ENCODE measurements around the gene AP2S1. TPM values are rescaled to one million over a fixed set of nuclear protein-coding genes. Genes with fewer than 3 reads are reported as not detected.

AP2S1 gene
- total RNA-seq, 2 donors from 2014 or later: 32.2 to 49.1 TPM

GRCh38 chr19:46849610-46850009 lies 1.0 kb downstream of the AP2S1 start:
- 43 to 45% methylated on average over 5 of the region's 5 CpGs for WGBS, 2 donors
- intact Hi-C loops (cut with DNase I): no loop called here
- peaks cover 11% of the 10 kb centered on the region for H3K4me1 ChIP-seq
- no peaks in the 10 kb centered on the region for H3K9me3 ChIP-seq
- no peaks in the 10 kb centered on the region for H3K27me3 ChIP-seq
- ATAC-seq (no peak), DNase-seq (no peak)
- H3K27ac ChIP-seq: peak overlapping the region in 2 of 4 donors; percentile 82 to 89
- TF ChIP-seq POLR2A (IDR thresholded peaks at IDR 0.05): no peak
- TF ChIP-seq, protein P1, sequence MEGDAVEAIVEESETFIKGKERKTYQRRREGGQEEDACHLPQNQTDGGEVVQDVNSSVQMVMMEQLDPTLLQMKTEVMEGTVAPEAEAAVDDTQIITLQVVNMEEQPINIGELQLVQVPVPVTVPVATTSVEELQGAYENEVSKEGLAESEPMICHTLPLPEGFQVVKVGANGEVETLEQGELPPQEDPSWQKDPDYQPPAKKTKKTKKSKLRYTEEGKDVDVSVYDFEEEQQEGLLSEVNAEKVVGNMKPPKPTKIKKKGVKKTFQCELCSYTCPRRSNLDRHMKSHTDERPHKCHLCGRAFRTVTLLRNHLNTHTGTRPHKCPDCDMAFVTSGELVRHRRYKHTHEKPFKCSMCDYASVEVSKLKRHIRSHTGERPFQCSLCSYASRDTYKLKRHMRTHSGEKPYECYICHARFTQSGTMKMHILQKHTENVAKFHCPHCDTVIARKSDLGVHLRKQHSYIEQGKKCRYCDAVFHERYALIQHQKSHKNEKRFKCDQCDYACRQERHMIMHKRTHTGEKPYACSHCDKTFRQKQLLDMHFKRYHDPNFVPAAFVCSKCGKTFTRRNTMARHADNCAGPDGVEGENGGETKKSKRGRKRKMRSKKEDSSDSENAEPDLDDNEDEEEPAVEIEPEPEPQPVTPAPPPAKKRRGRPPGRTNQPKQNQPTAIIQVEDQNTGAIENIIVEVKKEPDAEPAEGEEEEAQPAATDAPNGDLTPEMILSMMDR (IDR thresholded peaks at IDR 0.05): no peak
- no peaks in the 10 kb centered on the region for H3K36me3 ChIP-seq (replicated peaks in 1 of 2; ENCODE audit: insufficient read depth in 1 of 2, low read depth in 2 of 2)
- no peak overlapping the region for H3K4me3 ChIP-seq

- Histone ChIP-seq H3K4me3 (no peak overlapping the region), H3K9me3 (no peaks in the 10 kb centered on the region), H3K4me1 (peaks cover 11% of the 10 kb centered on the region), H3K27me3 (no peaks in the 10 kb centered on the region), H3K27ac (no peak overlapping the region), H3K36me3 (replicated peaks in 1 of 2; ENCODE audit: insufficient read depth in 1 of 2, low read depth in 2 of 2) (peaks cover 0 to 2% of the 10 kb centered on the region in 2 donors)
- TF ChIP-seq, protein P1 (IDR thresholded peaks at IDR 0.05): no peak
- no peak for TF ChIP-seq POLR2A (IDR thresholded peaks at IDR 0.05)
- DNase-seq (no peak), ATAC-seq (no peak)
- WGBS, 2 donors: 89 to 95% methylated on average over 2 of the region's 2 CpGs
- intact Hi-C loops (cut with DNase I): no loop called here
These were observed 2.3 kb downstream of the AP2S1 start for GRCh38 chr19:46848389-46848788.

DNA sequence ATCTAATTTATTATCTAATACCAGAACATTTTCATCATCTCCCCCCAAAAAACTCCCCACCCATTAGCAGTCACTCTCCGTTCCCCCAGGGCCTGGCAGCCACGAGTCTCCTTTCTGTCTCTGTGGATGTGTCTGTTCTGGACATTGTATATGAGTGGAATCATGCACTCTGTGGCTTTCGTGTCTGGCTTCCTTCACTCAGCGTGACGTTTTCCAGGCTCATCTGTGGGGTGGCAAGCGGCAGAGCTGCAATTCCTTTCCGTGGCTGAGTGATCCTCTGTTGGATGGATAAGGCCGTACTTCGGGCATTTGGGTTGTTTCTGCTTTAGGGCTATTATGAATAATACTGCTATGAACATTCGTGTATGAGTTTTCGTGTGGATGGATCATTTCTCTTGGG lies 3.1 kb downstream of the AP2S1 start:
- no peak for ATAC-seq
- intact Hi-C loops (cut with DNase I): no loop called here
- TF ChIP-seq, protein P1 (IDR thresholded peaks at IDR 0.05): no peak
- TF ChIP-seq POLR2A (IDR thresholded peaks at IDR 0.05): no peak
- no peaks in the 10 kb centered on the region for H3K9me3 ChIP-seq
- WGBS, 2 donors: 81 to 92% methylated on average over 11 of the region's 11 CpGs
- H3K4me1 ChIP-seq: peaks cover 11% of the 10 kb centered on the region
- H3K4me3 ChIP-seq: no peak overlapping the region
- no peak overlapping the region for H3K27ac ChIP-seq
- H3K36me3 ChIP-seq (replicated peaks in 1 of 2; ENCODE audit: insufficient read depth in 1 of 2, low read depth in 2 of 2): peaks cover 0 to 5% of the 10 kb centered on the region in 2 donors
- DNase-seq: no peak
- H3K27me3 ChIP-seq: no peaks in the 10 kb centered on the region

- 80 to 92% methylated on average over 16 to 19 of the region's 19 CpGs for WGBS, 2 donors
- peaks cover 0 to 6% of the 10 kb centered on the region in 2 donors for H3K36me3 ChIP-seq (replicated peaks in 1 of 2; ENCODE audit: insufficient read depth in 1 of 2, low read depth in 2 of 2)
- TF ChIP-seq, protein P1 (IDR thresholded peaks at IDR 0.05): no peak
- no peaks in the 10 kb centered on the region for H3K27me3 ChIP-seq
- no peak overlapping the region for H3K27ac ChIP-seq
- no peaks in the 10 kb centered on the region for H3K9me3 ChIP-seq
- intact Hi-C loops (cut with DNase I): no loop called here
- H3K4me3 ChIP-seq: no peak overlapping the region
- H3K4me1 ChIP-seq: peaks cover 11% of the 10 kb centered on the region
- ATAC-seq: no peak
- DNase-seq: no peak
These were observed 4.6 kb downstream of the AP2S1 start for GRCh38 chr19:46845959-46846459.

DNA sequence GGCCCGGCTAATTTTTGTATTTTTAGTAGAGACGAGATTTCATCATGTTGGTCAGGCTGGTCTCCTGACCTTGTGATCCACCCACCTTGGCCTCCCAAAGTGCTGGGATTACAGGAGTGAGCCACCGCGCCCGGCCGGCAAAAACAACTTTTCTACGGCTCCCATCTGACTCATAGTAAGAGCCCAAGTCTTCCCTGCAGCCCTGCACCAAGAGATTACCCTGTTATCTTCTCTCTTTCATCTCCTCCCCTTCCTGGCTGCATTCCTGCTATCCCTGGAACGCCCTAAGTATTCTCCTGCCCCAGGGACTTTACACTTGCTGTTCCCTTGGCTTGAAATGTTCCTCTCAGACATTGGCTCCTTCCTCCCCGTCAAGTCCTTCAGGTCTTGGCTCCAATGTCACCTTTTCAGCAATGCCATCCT lies 6.6 kb downstream of the AP2S1 start:
- ATAC-seq (no peak), DNase-seq (no peak)
- intact Hi-C loops (cut with DNase I): loop anchor here (5.0 kb wide), 1 partner anchor 87 kb away; no protein-coding TSS in a partner anchor
- H3K9me3 ChIP-seq: no peaks in the 10 kb centered on the region
- no peak overlapping the region for H3K27ac ChIP-seq
- H3K27me3 ChIP-seq: no peaks in the 10 kb centered on the region
- H3K4me3 ChIP-seq: no peak overlapping the region
- WGBS, 2 donors: 84 to 93% methylated on average over 6 to 9 of the region's 9 CpGs
- H3K36me3 ChIP-seq (replicated peaks in 1 of 2; ENCODE audit: insufficient read depth in 1 of 2, low read depth in 2 of 2): peaks cover 0 to 9% of the 10 kb centered on the region in 2 donors
- TF ChIP-seq POLR2A (IDR thresholded peaks at IDR 0.05): no peak
- TF ChIP-seq, protein P1 (IDR thresholded peaks at IDR 0.05): no peak
- H3K4me1 ChIP-seq: peaks cover 7% of the 10 kb centered on the region

Measured in body of pancreas (tissue), 4 donors.